HG03103 (cell line): Measurements from ENCODE around the gene DMRTA2.

Experiments used
- ATAC-seq: cut with Tn5 transposase; IDR thresholded peaks from one replicate; pipeline ENCODE4 v1.9.1; 2021; ENCODE audit warnings: low read depth; ENCODE audit not compliant: unreplicated experiment

DMRTA2 gene

DNA sequence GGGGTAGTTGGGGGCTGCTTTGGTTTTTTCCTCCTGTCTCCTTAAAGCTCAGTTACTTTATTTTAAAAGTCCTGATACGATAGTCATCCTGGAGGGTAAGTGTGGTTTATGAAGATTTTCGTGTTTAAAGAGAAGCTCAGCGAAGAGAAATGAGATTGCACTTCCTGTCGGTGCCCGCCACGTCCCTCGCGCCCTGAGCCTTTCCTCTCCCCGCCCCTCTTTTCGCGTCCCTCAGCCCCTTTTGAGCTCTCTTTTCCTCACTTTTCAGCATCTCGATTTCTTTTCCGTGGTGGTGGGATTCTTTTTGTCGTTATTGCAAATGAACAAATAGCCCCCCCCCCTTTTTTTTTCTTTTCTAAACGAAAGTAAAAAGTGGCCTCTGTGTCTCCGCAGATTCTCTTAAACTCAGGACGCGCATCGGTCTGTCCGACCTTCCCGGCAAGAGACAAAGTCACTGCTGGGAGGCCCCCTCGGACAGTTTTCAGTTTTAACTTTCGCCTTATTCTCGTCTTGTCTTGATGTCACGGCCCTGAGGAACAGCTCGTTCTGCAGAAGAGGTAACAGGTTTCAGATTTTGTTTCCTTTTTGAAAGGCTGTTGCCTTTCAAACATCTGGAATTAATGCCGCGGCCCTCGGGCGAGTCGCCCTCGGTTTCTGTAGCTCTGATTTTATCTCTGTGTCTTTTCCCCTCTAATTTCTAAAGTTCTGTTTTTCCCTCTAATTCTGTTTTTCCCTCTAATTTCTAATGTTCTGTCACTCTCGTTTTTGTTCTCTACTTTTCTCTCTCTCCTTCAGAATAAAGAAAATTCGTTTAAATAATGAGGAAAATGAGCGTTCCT lies 1.0 kb upstream of the DMRTA2 start:
- no peak for ATAC-seq

DNA sequence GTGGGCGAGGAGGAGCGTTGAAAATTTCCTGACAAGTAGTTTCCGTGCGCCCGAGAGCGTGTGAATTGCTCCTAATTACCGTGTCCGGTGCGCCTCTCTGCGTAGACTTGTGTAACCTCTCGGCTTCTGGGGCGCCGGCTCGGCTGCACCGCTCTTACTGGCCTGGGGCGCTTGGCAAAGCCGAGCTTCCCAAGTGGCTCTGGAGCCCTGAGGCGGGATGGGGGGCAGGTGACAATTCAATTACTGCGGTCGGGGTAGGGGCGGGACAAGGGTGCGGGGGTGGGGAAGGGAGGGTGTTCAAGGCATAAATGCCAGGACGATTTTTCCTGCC lies 392 bp upstream of the DMRTA2 start:
- no peak for ATAC-seq

DNA sequence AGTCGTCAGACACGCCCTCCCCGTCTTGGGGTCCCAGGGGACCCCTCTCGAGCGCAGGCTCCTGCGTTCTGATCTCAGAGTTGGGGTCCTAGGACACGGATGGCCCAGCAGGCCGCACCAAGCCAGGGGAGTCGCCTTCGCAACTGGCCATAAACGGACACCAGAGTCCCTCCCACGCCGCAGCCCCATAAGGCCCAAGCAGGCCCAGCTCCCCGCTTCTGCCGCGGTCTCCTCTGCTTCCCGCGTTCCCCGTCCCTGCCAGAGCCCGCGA lies 633 bp downstream of the DMRTA2 start:
- no peak for ATAC-seq

DNA sequence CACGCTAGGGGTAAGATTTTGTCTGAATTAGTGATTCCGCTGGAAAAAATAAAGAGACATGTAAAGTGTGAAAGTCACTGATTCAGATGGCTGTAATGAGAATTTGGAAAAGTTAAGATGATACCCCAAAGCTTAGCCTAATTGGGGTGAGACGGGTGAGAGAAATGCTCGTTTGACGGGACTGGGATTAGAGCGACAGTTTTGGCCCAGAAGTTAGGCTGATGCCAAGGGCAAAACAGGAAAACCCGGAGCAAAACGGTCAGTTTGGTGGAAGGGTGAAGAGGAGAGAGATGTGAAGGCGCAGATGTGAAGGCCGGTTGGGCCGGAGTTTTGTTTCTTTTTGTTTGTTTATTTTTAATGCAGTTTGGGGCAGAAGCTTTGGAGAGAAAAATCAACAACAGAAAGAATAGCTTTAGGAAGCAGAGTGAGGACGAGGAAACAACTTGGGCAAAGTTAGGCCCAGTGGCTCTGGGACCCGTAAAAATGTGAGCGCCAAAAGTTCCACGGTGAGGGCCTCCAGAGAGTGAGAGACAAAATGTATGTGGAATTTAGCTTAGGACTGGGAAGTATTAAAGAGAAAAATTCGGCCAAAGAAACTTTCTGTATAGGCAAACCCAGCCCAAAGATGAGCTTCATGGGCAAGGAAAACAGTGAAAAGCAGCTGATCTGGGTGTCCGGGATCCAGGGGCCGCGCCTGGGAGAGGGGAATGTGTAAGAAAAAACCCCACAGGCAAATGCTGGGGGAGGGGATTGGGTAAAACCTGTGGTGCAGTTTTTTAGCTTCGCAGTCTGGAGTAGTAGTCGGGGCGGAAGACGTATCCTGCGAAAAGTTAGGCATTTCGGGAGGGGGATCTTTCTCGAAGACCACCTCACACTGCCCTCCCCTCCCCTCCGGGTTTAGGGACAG lies 1.2 kb downstream of the DMRTA2 start:
- no peak for ATAC-seq

DNA sequence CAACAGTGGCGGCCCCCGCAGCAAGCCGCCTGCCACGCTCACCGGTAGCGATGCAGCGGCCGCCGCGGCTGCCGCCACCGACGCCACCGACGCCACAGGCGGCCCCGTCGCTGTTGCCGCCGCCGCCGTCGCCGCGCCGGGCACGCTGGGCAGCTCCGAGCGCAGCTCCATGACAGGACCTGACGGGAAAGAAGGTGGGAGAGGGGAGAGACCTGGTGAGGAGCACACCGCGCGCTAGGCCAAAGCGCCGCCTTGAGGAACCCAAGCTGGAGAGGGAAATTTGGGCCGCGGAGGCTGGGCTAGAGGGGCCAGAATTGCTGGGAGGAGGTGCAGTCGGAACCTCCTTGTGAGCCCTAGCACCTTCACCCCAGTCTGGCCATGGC lies 1.9 kb downstream of the DMRTA2 start:
- no peak for ATAC-seq

DNA sequence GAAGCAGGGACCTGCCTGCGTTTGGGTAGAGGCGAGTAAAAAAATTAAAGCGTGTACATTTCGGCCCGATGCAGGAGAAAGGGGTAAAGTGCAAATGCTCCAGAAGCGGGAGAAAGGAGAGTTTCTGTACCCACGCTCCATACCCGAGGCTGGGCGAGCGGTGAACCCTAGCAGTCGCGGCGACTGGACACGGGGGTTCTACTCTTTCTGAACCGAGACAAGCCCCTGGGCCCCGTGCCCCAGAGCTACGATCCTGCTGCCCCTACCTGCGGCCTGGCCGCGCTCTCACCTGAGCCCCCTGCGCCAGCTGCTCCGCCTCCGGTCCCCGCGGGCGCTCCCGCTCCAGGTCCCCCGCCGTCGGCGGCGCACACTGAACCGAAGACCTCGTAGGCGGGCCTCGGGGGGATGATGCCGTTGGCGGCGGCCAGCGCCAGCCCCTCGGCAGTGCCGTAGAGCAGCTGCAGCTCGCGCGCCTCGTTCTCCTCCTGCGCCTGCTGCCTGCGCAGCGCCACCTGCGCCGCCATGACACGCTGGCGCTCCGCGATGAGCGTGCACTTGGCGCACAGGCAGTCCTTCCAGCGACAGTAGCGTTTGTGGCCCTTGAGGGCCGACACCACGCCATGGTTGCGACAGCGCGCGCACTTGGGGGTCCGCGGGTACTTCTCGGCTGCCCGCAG lies 2.4 kb downstream of the DMRTA2 start:
- ATAC-seq = no peak

DNA sequence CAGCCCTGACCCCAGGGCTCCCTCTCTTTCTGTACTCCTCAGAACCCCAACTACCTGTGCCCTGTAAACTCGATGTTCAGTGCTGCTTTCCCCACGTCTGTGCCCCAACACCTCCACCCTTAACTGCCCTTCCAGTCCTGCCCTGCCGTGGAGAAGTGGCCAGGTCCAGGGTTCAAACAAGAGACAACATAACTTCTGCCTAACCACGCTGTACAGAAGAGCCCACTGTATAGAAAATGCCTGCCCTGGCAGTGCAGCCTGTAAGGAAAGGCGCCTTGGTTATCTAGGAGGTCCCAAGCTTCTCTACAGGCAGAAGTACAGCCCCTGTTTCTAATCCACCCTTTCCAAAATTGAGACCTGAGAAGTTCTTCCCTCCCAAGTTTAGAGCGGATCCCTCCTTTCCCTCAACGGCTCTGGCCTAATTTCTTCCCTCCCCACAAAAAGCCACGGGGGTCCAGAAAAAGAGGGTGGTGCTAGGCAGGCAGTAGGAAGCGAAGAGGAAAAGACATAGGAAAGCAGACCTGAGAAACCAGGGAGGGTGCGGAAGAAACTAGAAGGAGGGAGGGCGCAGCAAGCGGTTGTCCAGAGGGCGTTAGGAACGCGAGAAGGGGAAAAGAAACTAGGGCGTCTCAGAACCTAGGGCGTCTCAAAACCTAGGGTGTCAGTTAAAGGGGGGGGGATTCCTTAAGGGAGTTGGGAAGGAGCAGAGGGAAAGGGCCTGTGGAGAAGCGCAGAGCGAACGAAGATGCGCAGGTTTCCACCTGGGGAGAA lies 3.2 kb downstream of the DMRTA2 start:
- no peak for ATAC-seq

DNA sequence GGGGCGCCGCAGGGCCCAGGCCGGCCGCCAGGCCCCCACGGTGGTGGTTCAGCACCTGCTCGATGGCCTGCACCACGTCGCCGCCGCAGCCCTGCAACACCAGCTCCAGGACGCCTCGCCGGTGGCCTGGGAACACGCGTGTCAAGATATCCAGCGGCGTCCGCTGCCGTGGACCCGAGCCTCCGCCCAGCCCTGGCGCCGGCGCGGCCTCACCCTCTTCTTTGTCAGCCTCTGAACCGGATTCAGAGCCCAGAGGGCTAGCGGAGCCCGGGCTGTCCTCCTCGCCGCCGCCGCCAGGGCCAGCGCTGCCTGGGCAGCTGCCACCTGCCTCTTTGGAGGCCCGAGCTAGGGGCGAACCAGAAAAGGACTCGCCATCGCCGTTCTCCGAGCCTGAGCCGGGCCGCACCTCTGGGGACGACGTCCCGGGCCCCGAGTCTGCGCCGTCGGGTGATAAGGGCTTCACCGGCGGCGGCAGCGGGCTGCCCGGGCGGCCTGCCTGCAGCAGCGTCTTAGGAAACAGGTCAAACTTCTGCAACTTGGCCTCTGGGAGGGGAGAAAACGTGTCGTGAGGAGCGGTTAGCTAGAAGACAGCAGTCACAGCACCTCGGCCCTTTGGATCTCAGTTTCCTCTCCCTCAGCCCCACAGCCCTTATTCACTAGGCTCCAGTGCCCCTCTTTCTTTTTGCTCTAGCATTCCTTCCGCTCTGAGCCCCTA lies 3.9 kb downstream of the DMRTA2 start:
- no peak for ATAC-seq

DNA sequence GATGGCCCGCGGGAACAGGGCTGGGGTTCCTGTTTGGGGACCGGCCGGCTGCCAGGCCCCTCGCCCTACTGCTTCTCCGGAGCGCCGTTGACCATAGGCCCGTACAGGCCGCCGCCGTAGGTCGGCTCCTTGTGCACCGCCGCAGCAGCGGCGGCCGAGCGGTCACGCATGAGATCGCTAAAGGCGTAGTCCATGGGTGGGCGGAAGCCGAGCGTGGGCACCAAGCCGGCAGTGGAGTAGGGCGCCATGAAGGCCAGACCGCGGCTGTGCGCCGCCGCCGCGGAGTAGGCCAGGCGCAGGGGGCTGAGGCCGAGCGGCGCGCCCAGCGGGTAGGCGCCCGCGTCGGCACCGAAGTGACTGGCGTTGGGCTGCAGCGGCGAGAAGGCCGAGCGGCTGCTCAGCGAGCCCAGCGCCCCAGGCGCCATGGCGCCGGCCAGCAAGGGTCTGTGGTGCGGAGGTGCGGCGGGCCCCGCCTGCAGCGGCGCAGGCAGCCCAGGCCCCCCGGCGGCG lies 4.6 kb downstream of the DMRTA2 start:
- ATAC-seq = no peak

DNA sequence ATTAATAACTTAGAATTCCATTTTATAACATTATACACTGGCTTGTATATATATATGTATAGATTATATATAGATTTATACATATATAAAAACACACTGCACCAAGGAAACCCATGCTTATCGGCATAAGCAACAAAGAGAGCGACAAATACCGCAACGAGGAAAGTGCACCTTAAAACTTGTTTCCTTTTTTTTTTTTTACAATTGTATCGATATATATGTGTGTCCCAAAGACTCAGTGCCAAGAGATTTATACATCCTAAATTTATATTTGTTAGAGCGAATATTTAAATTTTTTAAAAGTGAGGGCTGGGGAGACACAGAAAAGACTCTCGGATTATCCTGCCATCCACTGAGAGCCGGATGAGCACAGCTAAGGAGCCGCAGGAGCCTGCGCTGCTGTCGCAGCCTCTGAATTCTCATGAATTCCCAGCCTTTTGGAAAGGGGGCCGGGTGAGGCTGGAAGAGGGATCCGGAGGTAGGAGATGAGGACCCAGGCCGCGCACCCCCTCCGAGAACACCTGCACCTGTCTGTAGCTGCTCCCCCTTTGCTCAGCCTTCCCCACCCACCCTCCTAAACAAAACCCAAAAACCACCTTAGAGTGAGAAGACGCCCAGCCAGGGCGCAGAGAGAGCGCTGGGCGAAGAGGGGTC lies 5.2 kb downstream of the DMRTA2 start:
- no peak for ATAC-seq

DNA sequence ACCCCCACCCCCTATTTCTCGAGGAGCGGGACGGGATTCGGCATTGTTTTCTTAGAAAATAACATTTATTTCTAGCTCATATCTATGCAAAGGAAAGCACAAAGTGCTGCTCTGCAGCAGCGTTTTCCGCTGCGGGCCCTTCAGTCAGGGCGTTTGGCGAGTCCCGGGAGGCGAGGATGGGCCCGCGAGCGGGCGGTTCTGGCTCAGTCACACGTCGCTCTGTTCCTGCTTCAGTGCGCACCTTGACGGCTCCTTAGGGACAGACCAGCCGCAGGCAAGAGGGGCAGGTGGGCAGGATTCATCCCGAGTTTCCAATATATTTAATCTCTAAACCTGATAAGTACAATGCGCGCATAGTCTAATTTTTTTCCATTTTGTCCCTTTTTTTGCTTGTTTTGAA lies 5.7 kb downstream of the DMRTA2 start:
- ATAC-seq = no peak

DNA sequence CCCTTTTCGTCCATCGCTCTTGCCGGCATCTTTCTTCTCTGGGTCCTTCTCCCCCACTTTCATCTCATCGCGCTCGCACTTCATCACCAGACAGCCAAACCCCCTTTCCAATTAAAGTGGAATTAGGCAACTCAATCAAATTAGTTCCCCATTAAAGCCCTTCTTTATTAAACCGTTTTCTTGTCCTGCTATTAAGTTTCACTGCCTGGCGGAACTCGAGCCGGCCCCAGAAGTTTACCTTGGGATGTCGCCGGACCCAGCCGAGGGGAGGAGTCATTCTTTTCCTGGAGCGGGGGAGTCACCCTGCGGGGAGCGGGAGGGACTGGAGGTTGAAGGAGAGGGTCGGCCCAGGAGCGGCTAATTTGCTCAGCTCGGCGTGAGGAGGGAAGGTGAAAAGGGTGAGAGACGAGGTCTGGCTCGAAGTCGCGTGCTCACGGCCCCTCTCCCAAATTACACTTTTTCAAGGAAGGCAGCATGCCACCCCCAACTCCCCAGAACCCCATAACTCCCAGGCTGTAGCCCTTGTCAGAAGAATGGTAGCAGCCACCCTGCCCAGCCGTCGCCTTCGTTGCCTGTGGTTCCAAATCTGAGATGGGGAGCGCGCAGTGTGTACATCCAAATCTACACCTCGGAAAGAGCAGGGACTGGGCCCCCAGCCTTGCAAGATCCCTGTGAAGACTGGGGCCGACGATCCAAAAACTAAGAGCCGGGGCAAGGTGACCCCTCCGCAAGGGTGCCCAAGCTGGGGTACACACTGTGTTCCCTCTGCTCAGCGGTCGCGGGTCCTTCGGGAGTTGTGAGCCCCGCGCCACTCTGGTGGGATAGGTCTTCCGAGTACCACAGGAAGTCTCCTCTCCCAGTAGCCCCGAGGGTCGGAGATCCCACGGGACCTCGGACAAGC lies 6.4 kb downstream of the DMRTA2 start:
- ATAC-seq = no peak

DNA sequence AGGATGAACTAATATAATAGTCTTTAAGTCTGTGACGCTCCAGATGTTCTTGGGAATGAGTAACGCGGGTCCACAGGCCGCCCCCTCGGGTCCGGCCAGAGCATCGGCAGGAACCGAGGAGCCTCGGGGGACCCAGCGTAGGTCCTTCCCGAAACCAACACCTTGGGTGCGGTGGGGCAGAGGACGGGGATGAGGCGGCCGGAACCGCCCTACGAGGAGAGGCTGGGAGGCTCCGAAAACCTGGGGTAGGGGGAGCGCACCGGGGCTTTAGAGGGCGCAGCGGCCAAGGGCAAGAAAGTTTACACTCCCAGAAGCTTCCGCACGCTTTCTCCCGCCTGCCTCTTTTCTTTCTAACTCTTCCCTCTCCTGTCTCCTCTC lies 7.1 kb downstream of the DMRTA2 start:
- ATAC-seq = no peak

DNA sequence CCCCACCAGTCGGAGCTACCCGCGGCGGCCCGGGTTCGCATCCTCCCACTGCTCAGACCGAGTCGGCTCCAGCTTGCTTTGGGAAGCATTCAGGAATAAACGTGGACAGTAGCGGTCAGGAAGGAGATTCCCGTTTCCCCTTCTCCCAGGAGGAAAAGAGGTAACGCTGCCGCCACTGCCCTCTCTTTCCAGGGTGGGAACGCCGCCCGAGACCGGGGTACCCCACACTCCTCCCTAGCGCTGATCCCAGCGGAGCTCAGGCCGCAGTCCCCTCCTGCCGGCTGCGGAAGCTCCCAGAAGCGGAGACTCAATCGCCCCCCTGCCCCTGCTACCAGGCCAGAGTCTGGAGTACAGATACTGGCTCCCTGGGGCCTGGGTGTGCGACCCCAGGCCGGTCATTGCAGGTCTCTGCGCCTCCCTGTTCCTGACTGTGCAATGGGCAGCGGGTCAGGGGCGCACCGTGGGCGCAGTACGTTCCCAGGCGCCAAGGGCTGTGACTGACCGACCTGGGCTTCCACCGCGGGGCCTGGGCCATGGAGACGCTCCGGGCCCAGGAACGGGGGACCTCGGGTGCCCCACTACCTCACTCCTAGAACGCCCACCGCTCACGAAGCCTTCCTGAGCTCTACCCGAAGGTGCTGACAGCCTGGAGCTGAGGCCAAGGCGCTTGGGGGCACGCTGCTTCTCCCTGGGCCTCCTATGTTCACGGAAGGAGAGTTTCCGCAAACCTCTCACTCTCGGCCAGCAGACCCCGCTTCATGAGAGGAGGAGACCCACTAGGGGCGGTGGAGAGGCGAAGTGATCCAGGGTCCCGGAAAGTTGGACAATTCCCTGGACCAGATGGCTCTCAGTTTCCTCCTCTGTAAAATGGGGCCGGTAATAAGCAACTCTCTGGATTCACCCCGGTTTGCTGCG lies 7.8 kb downstream of the DMRTA2 start:
- ATAC-seq = no peak

DNA sequence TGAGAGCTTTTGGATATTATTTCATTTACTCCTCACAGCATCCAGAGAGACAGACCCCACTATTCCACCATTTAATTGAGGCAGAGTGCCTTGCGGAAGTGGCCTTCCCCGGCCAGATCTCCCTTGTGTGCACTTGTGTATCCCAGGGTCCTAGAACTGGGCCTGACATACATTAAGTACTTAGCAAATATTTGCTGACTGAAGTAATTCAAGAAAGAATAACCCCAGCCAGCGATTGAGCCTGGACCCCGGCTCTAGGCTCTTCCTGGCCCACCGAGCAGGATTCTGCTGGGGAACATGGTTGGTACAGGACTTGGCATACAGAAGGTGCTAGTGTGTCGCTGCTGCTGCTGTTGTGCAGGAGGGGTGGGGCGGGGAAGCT lies 8.4 kb downstream of the DMRTA2 start:
- no peak for ATAC-seq

DNA sequence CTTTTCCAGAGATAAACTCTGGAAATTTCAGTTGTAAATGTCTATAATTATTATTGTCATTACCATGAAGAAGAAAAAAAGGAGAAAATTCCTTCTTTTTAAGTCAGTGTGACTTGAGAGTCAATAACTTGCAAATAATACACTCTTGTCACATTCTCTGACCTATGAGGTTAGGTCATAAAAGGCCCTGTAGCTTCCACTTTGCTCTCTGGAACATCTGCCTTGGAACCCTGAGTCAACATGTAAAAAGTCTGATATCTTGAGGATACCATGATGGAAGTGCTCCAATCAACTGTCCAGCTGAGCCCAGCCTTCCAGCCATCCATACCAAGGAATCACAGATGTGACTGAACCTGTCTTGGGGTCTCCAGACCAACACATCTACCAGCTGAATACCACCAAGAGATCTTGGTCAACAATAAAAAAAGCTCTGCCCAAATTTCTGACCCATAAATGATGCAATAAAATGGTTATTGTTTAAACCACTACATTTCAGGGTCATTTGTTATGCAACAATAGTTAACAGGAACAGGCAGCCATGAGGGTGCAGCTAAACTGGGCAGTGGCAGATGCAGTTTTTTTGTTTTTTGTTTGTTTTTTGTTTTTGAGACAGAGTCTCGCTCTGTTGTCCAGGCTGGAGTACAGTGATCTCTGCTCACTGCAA lies 10.3 kb downstream of the DMRTA2 start:
- ATAC-seq = no peak

DNA sequence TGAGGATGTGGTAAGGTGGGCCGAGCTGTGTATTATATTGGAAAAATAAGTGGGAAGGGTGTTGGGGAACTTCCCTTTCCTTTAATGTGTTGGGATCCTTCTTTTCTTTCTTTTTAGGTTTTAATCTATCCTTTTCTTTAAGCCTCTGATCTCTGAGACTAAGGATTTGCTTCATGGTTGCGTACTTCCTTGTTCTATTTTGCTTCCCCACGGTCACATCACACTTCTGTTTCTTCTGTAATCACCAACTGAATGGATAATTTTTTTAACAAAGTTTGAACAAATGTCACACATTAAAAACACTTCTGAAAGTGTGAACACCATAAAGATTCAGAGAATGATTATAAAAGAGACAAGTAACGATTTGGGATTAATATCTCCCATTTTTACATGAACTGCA lies 17.4 kb downstream of the DMRTA2 start:
- ATAC-seq = no peak
